SK-N-SH treated with all-trans-retinoic acid at 6 μM for 48 hours (cell line): ENCODE data around the gene UBE2Q1.

Source experiments
- ARNTL ChIP-seq: fragments of 450-650 bp; formaldehyde crosslinking; IDR thresholded peaks from 2 replicates; pipeline ENCODE4 v1.5.0; 2020; ENCODE audit warnings: low read depth, mild to moderate bottlenecking, moderate library complexity, borderline replicate concordance
- BACH2 ChIP-seq: fragments of 250-450 bp; sonication (Bioruptor Pico); IDR thresholded peaks from 2 replicates; pipeline ENCODE4 v1.9.0; 2021; ENCODE audit warnings: mild to moderate bottlenecking, borderline replicate concordance
- ESRRG ChIP-seq: fragments of 250-450 bp; sonication (Bioruptor Pico); IDR thresholded peaks from 2 replicates; pipeline ENCODE4 v1.6.1; 2021; ENCODE audit warnings: mild to moderate bottlenecking
- ISL1 ChIP-seq: fragments of 250-450 bp; sonication (Bioruptor Pico); IDR thresholded peaks from 2 replicates; pipeline ENCODE4 v2.1.2; 2022; ENCODE audit warnings: mild to moderate bottlenecking, moderate library complexity
- OSR1 ChIP-seq: fragments of 250-450 bp; sonication (Bioruptor Pico); IDR thresholded peaks from 2 replicates; pipeline ENCODE4 v1.8.0; 2022; ENCODE audit warnings: moderate library complexity, mild to moderate bottlenecking, inconsistent platforms
- PATZ1 ChIP-seq: fragments of 250-450 bp; sonication (Bioruptor Pico); IDR thresholded peaks from 2 replicates; pipeline ENCODE4 v1.8.0; 2020; ENCODE audit warnings: mild to moderate bottlenecking, moderate library complexity, borderline replicate concordance
- POU6F1 ChIP-seq: fragments of 250-450 bp; sonication (Bioruptor Pico); IDR thresholded peaks from 2 replicates; pipeline ENCODE4 v1.8.0; 2021; ENCODE audit warnings: low read depth, mild to moderate bottlenecking, moderate library complexity, borderline replicate concordance
- ZFP3 ChIP-seq: fragments of 250-450 bp; sonication (Bioruptor Pico); IDR thresholded peaks from 2 replicates; pipeline ENCODE4 v1.5.0; 2020; ENCODE audit warnings: mild to moderate bottlenecking, moderate library complexity
- ZFP30 ChIP-seq: fragments of 450-650 bp; formaldehyde crosslinking; IDR thresholded peaks from 2 replicates; pipeline ENCODE4 v1.5.0; 2022; ENCODE audit warnings: mild to moderate bottlenecking, moderate library complexity
- ZNF70 ChIP-seq: fragments of 450-650 bp; formaldehyde crosslinking; IDR thresholded peaks from 2 replicates; pipeline ENCODE4 v1.5.0; 2020; ENCODE audit warnings: mild to moderate bottlenecking, moderate library complexity

- TF ChIP-seq ESRRG (no peak), POU6F1 (CRISPR knock-in tag) (no peak), ISL1 (CRISPR knock-in tag) (no peak), ZFP3 (CRISPR knock-in tag) (no peak), PATZ1 (CRISPR knock-in tag) (no peak), ZFP30 (CRISPR knock-in tag) (no peak), ZNF70 (CRISPR knock-in tag) (no peak), BACH2 (no peak), OSR1 (CRISPR knock-in tag) (no peak), ARNTL (CRISPR knock-in tag) (no peak)
Observed at GRCh38 chr1:154605534-154605933, 47.1 kb upstream of the UBE2Q1 start.
